Measurements from ENCODE around the gene ADGRF1. TPM values are rescaled to one million over a fixed set of nuclear protein-coding genes. Genes with fewer than 3 reads are reported as not detected.
"Not testable (repeated sequence)": the region's sequence is repeated elsewhere in the genome, so short reads cannot be mapped to it uniquely, and the experiment has no call there.

The ADGRF1 gene
- total RNA-seq (ENCODE audit: unreplicated experiment), result not detected
- long read RNA-seq, result 0 reads

GRCh38 chr6:47042275-47042791 is at the start of gene ADGRF1:
Gene ADGRF1, minus strand, starts transcription at chr6:47042332. Its CDS starts 13,271 bp downstream, at chr6:47029061.
- no peak for DNase-seq (ENCODE audit: low spot score)
- Mint-ChIP-seq H3K4me1 (ENCODE audit: unreplicated experiment) (peaks cover 31% of the 10 kb centered on the region), H3K27me3 (ENCODE audit: unreplicated experiment) (no peaks in the 10 kb centered on the region), H3K9me3 (ENCODE audit: unreplicated experiment) (no peaks in the 10 kb centered on the region), H3K4me3 (ENCODE audit: unreplicated experiment) (no peak within 1 kb of the TSS), H3K27ac (ENCODE audit: unreplicated experiment) (no peak within 1 kb of the TSS), H3K36me3 (ENCODE audit: low read depth, unreplicated experiment) (no peaks in the 10 kb centered on the region)
- no peak for TF ChIP-seq CTCF (IDR thresholded peaks at IDR 0.05; ENCODE audit: unreplicated experiment)

GRCh38 chr6:47090881-47091280 is 48.7 kb upstream of the ADGRF1 start:
- Mint-ChIP-seq H3K4me1 (ENCODE audit: unreplicated experiment) (peaks cover 14% of the 10 kb centered on the region), H3K36me3 (ENCODE audit: low read depth, unreplicated experiment) (no peaks in the 10 kb centered on the region), H3K27me3 (ENCODE audit: unreplicated experiment) (no peaks in the 10 kb centered on the region), H3K9me3 (ENCODE audit: unreplicated experiment) (no peaks in the 10 kb centered on the region), H3K27ac (ENCODE audit: unreplicated experiment) (no peak overlapping the region), H3K4me3 (ENCODE audit: unreplicated experiment) (no peak overlapping the region)
- TF ChIP-seq CTCF (IDR thresholded peaks at IDR 0.05; ENCODE audit: unreplicated experiment), result no peak
- no peak for DNase-seq (ENCODE audit: low spot score)

GRCh38 chr6:47089473-47089872 is 47.3 kb upstream of the ADGRF1 start:
- peaks cover 13% of the 10 kb centered on the region for H3K4me1 Mint-ChIP-seq (ENCODE audit: unreplicated experiment)
- H3K36me3 Mint-ChIP-seq (ENCODE audit: low read depth, unreplicated experiment); H3K4me3 Mint-ChIP-seq (ENCODE audit: unreplicated experiment); DNase-seq (ENCODE audit: low spot score); H3K27ac Mint-ChIP-seq (ENCODE audit: unreplicated experiment); H3K9me3 Mint-ChIP-seq (ENCODE audit: unreplicated experiment); H3K27me3 Mint-ChIP-seq (ENCODE audit: unreplicated experiment): not testable (repeated sequence)

- no peak for TF ChIP-seq CTCF (IDR thresholded peaks at IDR 0.05; ENCODE audit: unreplicated experiment)
- H3K4me3 Mint-ChIP-seq (ENCODE audit: unreplicated experiment), result no peak overlapping the region
- H3K27me3 Mint-ChIP-seq (ENCODE audit: unreplicated experiment), result no peaks in the 10 kb centered on the region
- H3K27ac Mint-ChIP-seq (ENCODE audit: unreplicated experiment), result no peak overlapping the region
- no peak for DNase-seq (ENCODE audit: low spot score)
- H3K9me3 Mint-ChIP-seq (ENCODE audit: unreplicated experiment), result no peaks in the 10 kb centered on the region
- peaks cover 15% of the 10 kb centered on the region for H3K4me1 Mint-ChIP-seq (ENCODE audit: unreplicated experiment)
- H3K36me3 Mint-ChIP-seq (ENCODE audit: low read depth, unreplicated experiment), result no peaks in the 10 kb centered on the region
Measured at GRCh38 chr6:47086051-47086770, 44.1 kb upstream of the ADGRF1 start.

GRCh38 chr6:47084610-47085009 is 42.5 kb upstream of the ADGRF1 start:
- Mint-ChIP-seq H3K4me1 (ENCODE audit: unreplicated experiment) (peaks cover 15% of the 10 kb centered on the region), H3K36me3 (ENCODE audit: low read depth, unreplicated experiment) (no peaks in the 10 kb centered on the region), H3K4me3 (ENCODE audit: unreplicated experiment) (no peak overlapping the region), H3K27me3 (ENCODE audit: unreplicated experiment) (peaks cover 2% of the 10 kb centered on the region), H3K9me3 (ENCODE audit: unreplicated experiment) (no peaks in the 10 kb centered on the region), H3K27ac (ENCODE audit: unreplicated experiment) (no peak overlapping the region)
- TF ChIP-seq CTCF (IDR thresholded peaks at IDR 0.05; ENCODE audit: unreplicated experiment), result no peak
- DNase-seq (ENCODE audit: low spot score), result no peak

All from endothelial cell (in vitro differentiated cells).